GM08714 (cell line): Measurements from ENCODE around the gene TBXT.
"Not testable (repeated sequence)": the region's sequence is repeated elsewhere in the genome, so short reads cannot be mapped to it uniquely, and the experiment has no call there.

Source experiments
- H3K4me3 ChIP-seq: fragments of 200-500 bp; sonication (Bioruptor generic); 2 replicates; pipeline ENCODE4 v1.5.1; 2014; ENCODE audit warnings: mild to moderate bottlenecking, low read length, inconsistent platforms
- ZNF274 ChIP-seq: IDR thresholded peaks from 2 replicates; pipeline ENCODE4 v1.6.1; 2012; ENCODE audit warnings: mild to moderate bottlenecking, low read depth, low read length

The TBXT gene

GRCh38 chr6:166162599-166163342 lies 4.9 kb downstream of the TBXT start:
- no peak for TF ChIP-seq ZNF274
- H3K4me3 ChIP-seq, result no peak overlapping the region

GRCh38 chr6:166157930-166158617 lies 9.6 kb downstream of the TBXT start:
- TF ChIP-seq ZNF274, result no peak
- no peak overlapping the region for H3K4me3 ChIP-seq

- no peak for TF ChIP-seq ZNF274
- H3K4me3 ChIP-seq, result no peak overlapping the region
These were observed 10.7 kb downstream of the TBXT start for GRCh38 chr6:166156942-166157341.

- no peak for TF ChIP-seq ZNF274
- H3K4me3 ChIP-seq, result no peak overlapping the region
These were observed 13.7 kb downstream of the TBXT start for GRCh38 chr6:166153966-166154365.

- no peak for TF ChIP-seq ZNF274
- H3K4me3 ChIP-seq, result no peak overlapping the region
These were observed 15.0 kb downstream of the TBXT start for GRCh38 chr6:166152660-166153059.

GRCh38 chr6:166151798-166152197 lies 15.9 kb downstream of the TBXT start:
- no peak for TF ChIP-seq ZNF274

GRCh38 chr6:166145751-166146150 lies 21.9 kb downstream of the TBXT start:
- no peak for TF ChIP-seq ZNF274
- no peak overlapping the region for H3K4me3 ChIP-seq

More at GRCh38 chr6:166151798-166152197, 15.9 kb downstream of the TBXT start:
- no peak overlapping the region for H3K4me3 ChIP-seq

- no peak overlapping the region for H3K4me3 ChIP-seq
- no peak for TF ChIP-seq ZNF274
These were observed 24.6 kb downstream of the TBXT start for GRCh38 chr6:166143011-166143410.

- H3K4me3 ChIP-seq, result no peak overlapping the region
- no peak for TF ChIP-seq ZNF274
These were observed 39.8 kb downstream of the TBXT start for GRCh38 chr6:166127624-166128472.

- H3K4me3 ChIP-seq, result not testable (repeated sequence)
These were observed 44.5 kb downstream of the TBXT start for GRCh38 chr6:166123115-166123514.

GRCh38 chr6:166121726-166122125 lies 45.9 kb downstream of the TBXT start:
- TF ChIP-seq ZNF274, result no peak
- H3K4me3 ChIP-seq, result no peak overlapping the region

GRCh38 chr6:166119116-166119911 lies 48.3 kb downstream of the TBXT start:
- TF ChIP-seq ZNF274, result no peak
- no peak overlapping the region for H3K4me3 ChIP-seq

- H3K4me3 ChIP-seq, result no peak overlapping the region
- no peak for TF ChIP-seq ZNF274
These were observed 52.0 kb downstream of the TBXT start for GRCh38 chr6:166115609-166116008.

GRCh38 chr6:166112580-166112979 lies 55.1 kb downstream of the TBXT start:
- no peak overlapping the region for H3K4me3 ChIP-seq
- no peak for TF ChIP-seq ZNF274

- H3K4me3 ChIP-seq, result no peak overlapping the region
- no peak for TF ChIP-seq ZNF274
These were observed 58.0 kb downstream of the TBXT start for GRCh38 chr6:166109608-166110007.
